OCI-LY7 (cell line): ENCODE data around the gene SERPINB13. TPM values are rescaled to one million over a fixed set of nuclear protein-coding genes. Genes with fewer than 3 reads are reported as not detected.

Source experiments
- BruUV-seq: library from RNA; stranded (reverse); fragments of 400-500 nt; replicated peaks from 2 replicates; lab custom pipeline; 2021; lab: Mats Ljungman, UMichigan
- CTCF ChIA-PET: fragments of 300-600 bp; sonication (Branson Sonifier 250); formaldehyde crosslinking; loops from one replicate; lab custom pipeline; 2022; ENCODE audit warnings: antibody characterized with exemption; ENCODE audit not compliant: unreplicated experiment; lab: Charles Lee
- POLR2A ChIA-PET: fragments of 300-600 bp; sonication (Branson Sonifier 250); formaldehyde crosslinking; loops from one replicate; lab custom pipeline; 2022; ENCODE audit warnings: antibody characterized with exemption; lab: Charles Lee
- DNase-seq: peaks from one replicate; pipeline ENCODE4 v3.0.0-alpha.2; 2015; ENCODE audit warnings: low spot score
- H2AFZ ChIP-seq: fragments of 200-600 bp; sonication (generic), shearing (Covaris generic); 2 replicates; pipeline ENCODE4 v1.6.1; 2014; ENCODE audit warnings: mild to moderate bottlenecking, antibody characterized with exemption, low read length, moderate library complexity
- H3K27ac ChIP-seq: fragments of 200-600 bp; sonication (generic); 2 replicates; pipeline ENCODE4 v1.5.1; 2014; ENCODE audit warnings: mixed run types, low read depth, mild to moderate bottlenecking, moderate library complexity, low read length, inconsistent platforms; ENCODE audit not compliant: poor library complexity, severe bottlenecking
- H3K36me3 ChIP-seq: fragments of 200-600 bp; sonication (generic); 2 replicates; pipeline ENCODE4 v1.6.1; 2014; ENCODE audit warnings: mild to moderate bottlenecking, antibody characterized with exemption, low read length, moderate library complexity, mixed read lengths; ENCODE audit not compliant: insufficient read depth
- H3K4me1 ChIP-seq: fragments of 200-600 bp; sonication (generic); 2 replicates; pipeline ENCODE4 v1.5.1; 2014; ENCODE audit warnings: mild to moderate bottlenecking, low read length; ENCODE audit not compliant: insufficient read depth, poor library complexity, severe bottlenecking
- H3K4me2 ChIP-seq: fragments of 200-600 bp; sonication (generic); 2 replicates; pipeline ENCODE4 v1.6.1; 2014; ENCODE audit warnings: mild to moderate bottlenecking, low read length
- H3K4me3 ChIP-seq: fragments of 200-600 bp; sonication (generic); 2 replicates; pipeline ENCODE4 v1.5.1; 2014; ENCODE audit warnings: mild to moderate bottlenecking, low read depth, low read length; ENCODE audit not compliant: poor library complexity, severe bottlenecking
- H3K79me2 ChIP-seq: fragments of 200-600 bp; sonication (generic); 2 replicates; pipeline ENCODE4 v1.6.1; 2016; ENCODE audit warnings: low read depth, mild to moderate bottlenecking, low read length, moderate library complexity, mixed read lengths; ENCODE audit not compliant: insufficient read depth
- H3K9me2 ChIP-seq: fragments of 200-600 bp; sonication (generic); 2 replicates; pipeline ENCODE4 v1.6.1; 2016; ENCODE audit warnings: mild to moderate bottlenecking, low read length, mixed read lengths; ENCODE audit not compliant: insufficient read depth
- H3K9me3 ChIP-seq: fragments of 200-600 bp; sonication (generic); 2 replicates; pipeline ENCODE4 v1.6.1; 2014; ENCODE audit warnings: mild to moderate bottlenecking, mixed run types, low read length, mixed read lengths
- H4K20me1 ChIP-seq: fragments of 200-600 bp; sonication (generic); 2 replicates; pipeline ENCODE4 v1.6.1; 2014; ENCODE audit warnings: mild to moderate bottlenecking, antibody characterized with exemption, low read length, moderate library complexity, mixed read lengths; ENCODE audit not compliant: insufficient read depth
- CTCF ChIP-seq: fragments of 200-600 bp; sonication (generic); conservative IDR thresholded peaks from 2 replicates; pipeline ENCODE4 v1.5.1; 2014; ENCODE audit warnings: mild to moderate bottlenecking, antibody characterized with exemption, low read length, moderate library complexity, mixed read lengths
- EZH2phosphoT487 ChIP-seq: fragments of 200-600 bp; sonication (generic); IDR thresholded peaks from 2 replicates; pipeline ENCODE4 v1.6.1; 2018; ENCODE audit warnings: low read depth, borderline replicate concordance, mild to moderate bottlenecking, mixed run types, antibody characterized with exemption, low read length, moderate library complexity, mixed read lengths
- intact Hi-C: fragments of 100-400 bp; cut with micrococcal nuclease; formaldehyde crosslinking; loops from one replicate; pipeline ENCODE4 v1.10.0; 2022; ENCODE audit not compliant: unreplicated experiment
- total RNA-seq, 2 experiments: library from RNA; depleted of rRNA in 1 of 2; stranded (reverse); fragments of >200 nt in 1 of 2; shearing (Covaris generic) in 1 of 2; gene quantifications; 2 replicates each; pipeline ENCODE4 v1.2.3, GENCODE V29; 2014 to 2022

SERPINB13 gene
- total RNA-seq, 2 experiments from 2014 or later = not detected

GRCh38 chr18:63544017-63544416 is 43.1 kb upstream of the SERPINB13 start:
- Histone ChIP-seq H3K4me3 (no peak overlapping the region), H3K4me2 (no peak overlapping the region), H3K9me2 (no peaks in the 10 kb centered on the region), H3K27ac (no peak overlapping the region), H3K79me2 (no peaks in the 10 kb centered on the region), H3K9me3 (no peaks in the 10 kb centered on the region), H3K4me1 (no peaks in the 10 kb centered on the region), H4K20me1 (no peaks in the 10 kb centered on the region), H3K36me3 (no peaks in the 10 kb centered on the region), H2AFZ (no peak overlapping the region)
- no peak for TF ChIP-seq CTCF
- no peak for TF ChIP-seq EZH2phosphoT487
- CTCF ChIA-PET = no interaction called here
- intact Hi-C loops = no loop called here
- BruUV-seq = no TSS peak
- POLR2A ChIA-PET = no interaction called here
- no peak for DNase-seq

- no peaks in the 10 kb centered on the region for H4K20me1 ChIP-seq
- H3K36me3 ChIP-seq = no peaks in the 10 kb centered on the region
- intact Hi-C loops = no loop called here
- H2AFZ ChIP-seq = no peak overlapping the region
- no peaks in the 10 kb centered on the region for H3K9me3 ChIP-seq
- H3K27ac ChIP-seq = no peak overlapping the region
- DNase-seq = no peak
- no peaks in the 10 kb centered on the region for H3K79me2 ChIP-seq
- TF ChIP-seq CTCF (no peak), EZH2phosphoT487 (no peak)
- ChIA-PET CTCF (no interaction called here), POLR2A (interaction anchor here (0.6 kb wide), 1 partner anchor 21 kb away, joined by 3 read pairs; no protein-coding TSS in a partner anchor)
- no peak overlapping the region for H3K4me2 ChIP-seq
- no TSS peak for BruUV-seq
- H3K4me3 ChIP-seq = no peak overlapping the region
- H3K4me1 ChIP-seq = no peaks in the 10 kb centered on the region
- H3K9me2 ChIP-seq = no peaks in the 10 kb centered on the region
Observed at GRCh38 chr18:63545000-63545399, 42.1 kb upstream of the SERPINB13 start.

- ChIA-PET POLR2A (interaction anchor here (0.9 kb wide), 1 partner anchor 25 kb away, joined by 3 read pairs; no protein-coding TSS in a partner anchor), CTCF (no interaction called here)
- Histone ChIP-seq H3K79me2 (no peaks in the 10 kb centered on the region), H4K20me1 (no peaks in the 10 kb centered on the region), H3K4me2 (no peak overlapping the region), H2AFZ (no peak overlapping the region), H3K36me3 (no peaks in the 10 kb centered on the region), H3K27ac (no peak overlapping the region), H3K4me3 (no peak overlapping the region), H3K9me3 (no peaks in the 10 kb centered on the region), H3K9me2 (no peaks in the 10 kb centered on the region), H3K4me1 (peaks cover 12% of the 10 kb centered on the region)
- no peak for TF ChIP-seq CTCF
- TF ChIP-seq EZH2phosphoT487 = no peak
- intact Hi-C loops = no loop called here
- no TSS peak for BruUV-seq
- no peak for DNase-seq
Observed at GRCh38 chr18:63550068-63550467, 37.1 kb upstream of the SERPINB13 start.
